Hematopoietic multipotent progenitor cell treated with erythropoietin and hydrocortisone succinate and interleukin-3 and kit ligand, for 15 days (in vitro differentiated cells): ENCODE results near the gene GUCD1.
A peak's percentile ranks its signal among the peaks of the same experiment; 100 is the strongest.

ENCODE experiments used
- DNase-seq: peaks from one replicate; pipeline ENCODE4 v3.0.0-alpha.2; 2015; ENCODE audit warnings: low spot score

GUCD1 gene

DNA sequence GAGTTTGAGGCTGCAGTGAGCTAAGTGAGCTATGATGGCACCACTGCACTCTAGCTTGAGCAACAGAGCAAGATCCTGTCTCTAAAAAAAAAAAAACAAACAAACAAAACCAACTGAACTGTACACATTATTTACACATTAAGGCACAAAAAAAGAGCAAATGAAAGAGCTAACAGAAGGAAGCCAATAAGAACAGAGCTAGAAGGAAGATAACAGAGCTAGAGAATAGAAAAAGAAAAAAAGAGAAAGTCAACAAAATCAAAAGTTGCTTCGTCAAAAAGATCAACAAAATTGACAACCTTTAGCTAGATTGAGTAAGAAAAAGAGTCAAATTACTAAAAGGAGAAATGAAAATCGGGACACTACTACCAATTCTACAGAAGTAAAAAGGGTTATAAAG is 25.0 kb downstream of the GUCD1 start:
- no peak for DNase-seq

DNA sequence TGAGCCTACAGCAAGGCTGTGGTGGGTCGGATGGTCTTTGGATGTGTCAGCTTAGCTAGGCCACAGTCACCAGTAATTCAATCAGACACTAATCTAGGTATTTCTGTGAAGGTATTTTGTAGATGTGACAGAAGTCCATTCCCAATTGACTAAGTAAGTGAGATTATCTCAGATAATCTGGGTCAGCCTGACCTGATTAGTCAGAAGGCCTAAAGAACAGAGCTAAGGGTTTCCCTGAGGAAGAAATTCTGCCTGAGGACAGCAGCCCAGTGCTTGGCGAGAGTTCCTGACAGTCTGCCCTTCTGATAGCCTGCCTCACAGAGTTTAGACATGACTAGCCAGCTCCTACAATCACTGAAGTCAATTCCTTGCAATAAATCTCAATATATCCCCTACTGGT is 28.7 kb downstream of the GUCD1 start:
- DNase-seq, result no peak

DNA sequence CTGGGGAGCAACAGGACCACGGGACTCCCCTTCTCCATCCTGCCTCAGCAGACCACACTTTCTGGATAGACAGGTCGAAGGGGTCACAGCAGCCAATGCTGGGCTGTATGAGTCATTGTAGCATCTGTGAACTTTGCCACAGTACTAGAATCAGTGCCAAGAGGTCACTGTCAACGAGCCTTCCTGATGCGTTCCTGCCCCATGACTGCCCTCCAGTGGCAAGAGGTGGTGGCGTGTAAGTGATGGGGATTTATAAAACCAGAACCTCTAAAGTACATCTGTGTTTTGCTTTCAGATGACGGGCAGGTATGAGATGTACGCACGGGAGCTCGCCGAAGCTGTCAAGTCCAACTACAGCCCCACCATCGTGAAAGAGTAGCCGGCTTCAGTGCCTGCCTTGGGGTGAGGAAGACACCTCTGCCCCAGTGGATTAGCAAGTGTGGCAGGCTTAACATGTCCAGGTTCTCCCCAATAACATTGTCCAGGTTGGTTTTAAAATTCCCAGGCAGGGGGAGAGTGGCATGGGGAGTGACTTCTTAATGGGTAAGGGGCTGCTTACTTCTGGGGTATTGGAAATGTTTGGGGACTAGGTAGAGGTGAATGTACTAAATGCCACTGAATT is 29.4 kb downstream of the GUCD1 start:
- peak; percentile 79 for DNase-seq

GRCh38 chr22:24523873-24524272 is 31.1 kb downstream of the GUCD1 start:
- no peak for DNase-seq

DNA sequence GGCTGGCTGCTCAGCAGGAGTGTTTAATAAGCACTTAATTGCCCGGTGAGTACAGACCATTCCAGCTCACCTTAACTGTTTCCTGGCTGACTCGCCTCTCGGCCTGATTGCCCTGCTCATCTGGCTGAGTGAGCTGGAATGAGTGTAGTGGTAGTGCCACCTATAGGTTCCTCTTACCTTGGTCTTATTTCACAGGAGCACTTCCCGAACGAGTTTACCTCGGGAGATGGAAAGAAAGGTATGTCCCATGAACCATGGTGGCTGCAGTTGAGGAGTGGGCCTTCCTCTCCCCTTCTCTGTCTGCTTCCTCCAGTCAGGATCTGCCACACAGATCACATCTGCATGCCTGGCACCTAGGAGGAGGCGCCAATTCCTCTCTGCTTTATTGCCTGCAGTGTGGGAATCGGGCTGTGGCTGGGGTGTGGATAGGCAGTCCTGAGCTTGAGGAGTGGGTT is 33.1 kb downstream of the GUCD1 start:
- peak; percentile 26 for DNase-seq

GRCh38 chr22:24519496-24519895 is 35.4 kb downstream of the GUCD1 start:
- DNase-seq, result no peak

- DNase-seq, result no peak
These were observed 36.0 kb downstream of the GUCD1 start for GRCh38 chr22:24518771-24519485.

GRCh38 chr22:24518228-24518627 is 36.7 kb downstream of the GUCD1 start:
- DNase-seq, result no peak

GRCh38 chr22:24517446-24517845 is 37.5 kb downstream of the GUCD1 start:
- no peak for DNase-seq

GRCh38 chr22:24516301-24516737 is 38.6 kb downstream of the GUCD1 start:
- no peak for DNase-seq

- no peak for DNase-seq
These were observed 40.0 kb downstream of the GUCD1 start for GRCh38 chr22:24515027-24515338.

GRCh38 chr22:24514241-24515026 is 40.5 kb downstream of the GUCD1 start:
- no peak for DNase-seq

GRCh38 chr22:24513378-24514240 is 41.3 kb downstream of the GUCD1 start:
- DNase-seq, result no peak

- no peak for DNase-seq
These were observed 42.9 kb downstream of the GUCD1 start for GRCh38 chr22:24512043-24512442.

- DNase-seq, result peak; percentile 42
These were observed 44.0 kb downstream of the GUCD1 start for GRCh38 chr22:24510637-24511625.

DNA sequence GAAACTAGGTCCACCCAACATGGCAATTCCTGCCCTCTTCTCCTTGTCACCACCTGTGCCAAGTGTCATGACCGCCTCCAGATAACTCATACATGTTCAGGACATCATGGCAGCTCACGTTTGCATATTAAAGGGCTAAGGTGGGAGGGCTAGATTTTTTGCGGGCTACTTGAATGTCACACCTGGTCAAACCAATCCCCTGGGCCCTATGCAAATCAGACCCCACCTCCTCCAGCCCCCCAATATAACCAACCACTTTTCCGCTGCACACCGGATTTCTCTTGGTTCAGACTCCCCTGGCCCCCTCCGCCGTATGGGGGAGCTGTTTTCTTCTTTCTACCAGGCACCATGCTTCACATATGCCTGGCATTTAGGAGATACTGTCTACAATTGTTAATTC is 47.2 kb downstream of the GUCD1 start:
- no peak for DNase-seq

- DNase-seq, result no peak
These were observed 48.0 kb downstream of the GUCD1 start for GRCh38 chr22:24506802-24507438.

GRCh38 chr22:24504956-24505736 is 49.8 kb downstream of the GUCD1 start:
- DNase-seq, result no peak

GRCh38 chr22:24504540-24504939 is 50.4 kb downstream of the GUCD1 start:
- no peak for DNase-seq
